HG03432 (cell line): Measurements from ENCODE around the gene METTL8.

Source experiments
- ATAC-seq: cut with Tn5 transposase; IDR thresholded peaks from one replicate; pipeline ENCODE4 v1.9.1; 2021; ENCODE audit warnings: mild to moderate bottlenecking, moderate library complexity; ENCODE audit not compliant: unreplicated experiment

METTL8 gene

GRCh38 chr2:171346723-171347557 is 86.8 kb downstream of the METTL8 start:
- peak; percentile 75 for ATAC-seq

- ATAC-seq, result no peak
Measured at GRCh38 chr2:171345971-171346722, 87.6 kb downstream of the METTL8 start.

- ATAC-seq, result no peak
Measured at GRCh38 chr2:171344182-171344581, 89.6 kb downstream of the METTL8 start.

- no peak for ATAC-seq
Measured at GRCh38 chr2:171342067-171342413, 91.8 kb downstream of the METTL8 start.

GRCh38 chr2:171341394-171342066 is 92.3 kb downstream of the METTL8 start:
- ATAC-seq, result no peak

GRCh38 chr2:171334946-171335345 is 98.8 kb downstream of the METTL8 start:
- ATAC-seq, result no peak

GRCh38 chr2:171334171-171334570 is 99.6 kb downstream of the METTL8 start:
- no peak for ATAC-seq

- ATAC-seq, result no peak
Measured at GRCh38 chr2:171330155-171330956, 103.4 kb downstream of the METTL8 start.

GRCh38 chr2:171327043-171327496 is 106.7 kb downstream of the METTL8 start:
- ATAC-seq, result no peak

GRCh38 chr2:171325886-171326585 is 107.8 kb downstream of the METTL8 start:
- peak; percentile 58 for ATAC-seq

GRCh38 chr2:171323971-171324528 is 109.7 kb downstream of the METTL8 start:
- ATAC-seq, result no peak

- ATAC-seq, result no peak
Measured at GRCh38 chr2:171322928-171323327, 110.9 kb downstream of the METTL8 start.

- no peak for ATAC-seq
Measured at GRCh38 chr2:171320731-171321130, 113.1 kb downstream of the METTL8 start.

GRCh38 chr2:171320208-171320621 is 113.6 kb downstream of the METTL8 start:
- peak; percentile 33 for ATAC-seq

- ATAC-seq, result peak; percentile 64
Measured at GRCh38 chr2:171319164-171319810, 114.5 kb downstream of the METTL8 start.

GRCh38 chr2:171318463-171318934 is 115.3 kb downstream of the METTL8 start:
- ATAC-seq, result no peak

- peak; percentile 27 for ATAC-seq
Measured at GRCh38 chr2:171317492-171318125, 116.2 kb downstream of the METTL8 start.

- no peak for ATAC-seq
Measured at GRCh38 chr2:171316755-171317337, 116.9 kb downstream of the METTL8 start.
